Karpas-422 (cell line): ENCODE data around the gene REEP3. TPM values are rescaled to one million over a fixed set of nuclear protein-coding genes. Genes with fewer than 3 reads are reported as not detected.
"Not testable (repeated sequence)": the region's sequence is repeated elsewhere in the genome, so short reads cannot be mapped to it uniquely, and the experiment has no call there.

ENCODE experiments used
- DNase-seq: peaks from one replicate; pipeline ENCODE4 v3.0.0-alpha.2; 2015
- H2AFZ ChIP-seq: fragments of 200-600 bp; sonication (generic); 2 replicates; pipeline ENCODE4 v1.6.1; 2014; ENCODE audit warnings: antibody characterized with exemption, low read length, mixed read lengths
- H3K27ac ChIP-seq: fragments of 200-600 bp; sonication (generic); 2 replicates; pipeline ENCODE4 v1.5.1; 2014; ENCODE audit warnings: mild to moderate bottlenecking, low read length, moderate library complexity
- H3K27me3 ChIP-seq: fragments of 200-600 bp; sonication (generic); 2 replicates; pipeline ENCODE4 v1.6.1; 2014; ENCODE audit warnings: low read length, mixed read lengths
- H3K36me3 ChIP-seq: fragments of 200-600 bp; sonication (generic); 2 replicates; pipeline ENCODE4 v1.6.1; 2014; ENCODE audit warnings: low read length, mixed read lengths; ENCODE audit not compliant: insufficient read depth
- H3K4me1 ChIP-seq: fragments of 200-600 bp; sonication (generic); 2 replicates; pipeline ENCODE4 v1.6.1; 2014; ENCODE audit warnings: mild to moderate bottlenecking, low read length, mixed read lengths
- H3K4me2 ChIP-seq: fragments of 200-600 bp; sonication (generic); 2 replicates; pipeline ENCODE4 v1.6.1; 2014; ENCODE audit warnings: low read length, low read depth, mild to moderate bottlenecking; ENCODE audit not compliant: poor library complexity, severe bottlenecking
- H3K4me3 ChIP-seq: fragments of 200-600 bp; sonication (generic); 2 replicates; pipeline ENCODE4 v1.5.1; 2014; ENCODE audit warnings: mild to moderate bottlenecking, antibody characterized with exemption, low read length, mixed read lengths
- H3K79me2 ChIP-seq: fragments of 200-600 bp; sonication (generic); 2 replicates; pipeline ENCODE4 v1.6.1; 2014; ENCODE audit warnings: mild to moderate bottlenecking, low read length, mixed read lengths
- H3K9ac ChIP-seq: fragments of 200-600 bp; sonication (generic); 2 replicates; pipeline ENCODE4 v1.6.0; 2014; ENCODE audit warnings: low read length
- H3K9me2 ChIP-seq: fragments of 200-600 bp; sonication (generic), shearing (Covaris generic); replicated peaks from 2 replicates; pipeline ENCODE4 v1.6.0; 2014; ENCODE audit warnings: mild to moderate bottlenecking, low read length, moderate library complexity; ENCODE audit not compliant: insufficient read depth
- H3K9me3 ChIP-seq: fragments of 300-700, 200-600 bp; sonication (generic); 2 replicates; pipeline ENCODE4 v1.6.1; 2014; ENCODE audit warnings: low read length, mixed read lengths
- H4K20me1 ChIP-seq: fragments of 200-600 bp; sonication (generic); 2 replicates; pipeline ENCODE4 v1.6.1; 2014; ENCODE audit warnings: mild to moderate bottlenecking, antibody characterized with exemption, low read length, low read depth; ENCODE audit not compliant: insufficient read depth
- total RNA-seq: library from RNA; depleted of rRNA; stranded (reverse); fragments of >200 nt; shearing (Covaris generic); gene quantifications from 2 replicates; pipeline ENCODE4 v1.2.3, GENCODE V29; 2014; ENCODE audit warnings: low replicate concordance

The REEP3 gene
- total RNA-seq, 1 experiment from 2014 or later: 1.8 TPM

- Histone ChIP-seq H3K9me3 (no peaks in the 10 kb centered on the region), H3K4me1 (no peaks in the 10 kb centered on the region), H3K4me3 (no peak overlapping the region), H2AFZ (no peak overlapping the region), H3K9me2 (no peaks in the 10 kb centered on the region), H3K36me3 (no peaks in the 10 kb centered on the region), H3K27me3 (no peaks in the 10 kb centered on the region), H4K20me1 (peaks cover 4% of the 10 kb centered on the region; the same call in 1 of the 2 replicates), H3K4me2 (no peak overlapping the region), H3K79me2 (no peaks in the 10 kb centered on the region), H3K9ac (no peak overlapping the region), H3K27ac (no peak overlapping the region)
- no peak for DNase-seq
These were observed 31.4 kb upstream of the REEP3 start for GRCh38 chr10:63489838-63490237.

- Histone ChIP-seq H3K9ac (no peak overlapping the region), H2AFZ (no peak overlapping the region), H3K4me2 (no peak overlapping the region), H3K79me2 (no peaks in the 10 kb centered on the region), H3K9me3 (no peaks in the 10 kb centered on the region), H3K27ac (no peak overlapping the region), H3K27me3 (no peaks in the 10 kb centered on the region), H3K9me2 (no peaks in the 10 kb centered on the region), H4K20me1 (peaks cover 10% of the 10 kb centered on the region), H3K4me1 (no peaks in the 10 kb centered on the region), H3K4me3 (no peak overlapping the region), H3K36me3 (no peaks in the 10 kb centered on the region)
- DNase-seq: no peak
These were observed 29.4 kb upstream of the REEP3 start for GRCh38 chr10:63491588-63492316.

- not testable (repeated sequence) for H3K79me2 ChIP-seq, H3K27ac ChIP-seq
These were observed 28.9 kb upstream of the REEP3 start for GRCh38 chr10:63492317-63492690.

GRCh38 chr10:63493004-63493403, 28.2 kb upstream of the REEP3 start:
- Histone ChIP-seq H3K27ac (no peak overlapping the region), H3K79me2 (no peaks in the 10 kb centered on the region), H3K4me2 (no peak overlapping the region)

More at GRCh38 chr10:63492317-63492690, 28.9 kb upstream of the REEP3 start:
- not testable (repeated sequence) for H2AFZ ChIP-seq, H3K9me3 ChIP-seq, H3K4me3 ChIP-seq, H3K9me2 ChIP-seq, H3K4me2 ChIP-seq, H3K4me1 ChIP-seq, H3K9ac ChIP-seq, DNase-seq, H3K36me3 ChIP-seq, H3K27me3 ChIP-seq
- H4K20me1 ChIP-seq: peaks cover 10% of the 10 kb centered on the region

GRCh38 chr10:63494951-63495350, 26.2 kb upstream of the REEP3 start:
- no peak for DNase-seq
- no peak overlapping the region for H3K27ac ChIP-seq
- peaks cover 8% of the 10 kb centered on the region; the same call in 1 of the 2 replicates for H3K4me1 ChIP-seq
- no peaks in the 10 kb centered on the region for H3K9me2 ChIP-seq
- peaks cover 14% of the 10 kb centered on the region for H4K20me1 ChIP-seq
- no peak overlapping the region for H3K9ac ChIP-seq
- H3K27me3 ChIP-seq: no peaks in the 10 kb centered on the region
- H3K36me3 ChIP-seq: no peaks in the 10 kb centered on the region
- H2AFZ ChIP-seq: no peak overlapping the region
- H3K4me3 ChIP-seq: no peak overlapping the region
- H3K79me2 ChIP-seq: no peaks in the 10 kb centered on the region
- no peak overlapping the region for H3K4me2 ChIP-seq
- H3K9me3 ChIP-seq: no peaks in the 10 kb centered on the region

More at GRCh38 chr10:63493004-63493403, 28.2 kb upstream of the REEP3 start:
- no peak overlapping the region for H3K4me3 ChIP-seq
- H2AFZ ChIP-seq: no peak overlapping the region
- H3K27me3 ChIP-seq: no peaks in the 10 kb centered on the region
- H3K9me3 ChIP-seq: no peaks in the 10 kb centered on the region
- H4K20me1 ChIP-seq: peaks cover 14% of the 10 kb centered on the region
- no peaks in the 10 kb centered on the region for H3K36me3 ChIP-seq
- no peaks in the 10 kb centered on the region for H3K9me2 ChIP-seq
- DNase-seq: no peak
- no peak overlapping the region for H3K9ac ChIP-seq
- peaks cover 7% of the 10 kb centered on the region; the same call in 1 of the 2 replicates for H3K4me1 ChIP-seq

GRCh38 chr10:63496561-63496960, 24.6 kb upstream of the REEP3 start:
- Histone ChIP-seq H3K4me1 (peaks cover 8% of the 10 kb centered on the region; the same call in 1 of the 2 replicates), H3K9me2 (no peaks in the 10 kb centered on the region), H3K27ac (no peak overlapping the region), H3K4me2 (no peak overlapping the region), H3K9ac (no peak overlapping the region), H3K4me3 (no peak overlapping the region), H3K79me2 (no peaks in the 10 kb centered on the region), H2AFZ (no peak overlapping the region), H4K20me1 (peaks cover 14% of the 10 kb centered on the region), H3K9me3 (no peaks in the 10 kb centered on the region), H3K27me3 (no peaks in the 10 kb centered on the region), H3K36me3 (no peaks in the 10 kb centered on the region)
- no peak for DNase-seq

GRCh38 chr10:63497321-63497720, 23.9 kb upstream of the REEP3 start:
- no peak overlapping the region for H3K4me2 ChIP-seq
- H3K79me2 ChIP-seq: no peaks in the 10 kb centered on the region
- no peaks in the 10 kb centered on the region for H3K9me2 ChIP-seq
- no peaks in the 10 kb centered on the region for H3K27me3 ChIP-seq
- H3K9ac ChIP-seq: no peak overlapping the region
- H3K27ac ChIP-seq: no peak overlapping the region
- peaks cover 14% of the 10 kb centered on the region for H4K20me1 ChIP-seq
- no peaks in the 10 kb centered on the region for H3K36me3 ChIP-seq
- peaks cover 8% of the 10 kb centered on the region; the same call in 1 of the 2 replicates for H3K4me1 ChIP-seq
- H3K9me3 ChIP-seq: no peaks in the 10 kb centered on the region
- no peak overlapping the region for H2AFZ ChIP-seq
- no peak for DNase-seq
- H3K4me3 ChIP-seq: no peak overlapping the region

- DNase-seq: no peak
- Histone ChIP-seq H3K36me3 (no peaks in the 10 kb centered on the region), H3K27me3 (no peaks in the 10 kb centered on the region), H3K4me3 (no peak overlapping the region), H2AFZ (no peak overlapping the region), H3K4me1 (peaks cover 8% of the 10 kb centered on the region; the same call in 1 of the 2 replicates), H4K20me1 (peaks cover 14% of the 10 kb centered on the region), H3K9me2 (no peaks in the 10 kb centered on the region), H3K9ac (no peak overlapping the region), H3K79me2 (no peaks in the 10 kb centered on the region), H3K4me2 (no peak overlapping the region), H3K9me3 (no peaks in the 10 kb centered on the region), H3K27ac (no peak overlapping the region)
These were observed 22.5 kb upstream of the REEP3 start for GRCh38 chr10:63498665-63499064.
